ENCODE results near the gene TXNL1. TPM values are rescaled to one million over a fixed set of nuclear protein-coding genes. Genes with fewer than 3 reads are reported as not detected.

The TXNL1 gene
- total and polyA plus RNA-seq, 2 experiments from 2014 or later: 51.0 to 77.4 TPM

DNA sequence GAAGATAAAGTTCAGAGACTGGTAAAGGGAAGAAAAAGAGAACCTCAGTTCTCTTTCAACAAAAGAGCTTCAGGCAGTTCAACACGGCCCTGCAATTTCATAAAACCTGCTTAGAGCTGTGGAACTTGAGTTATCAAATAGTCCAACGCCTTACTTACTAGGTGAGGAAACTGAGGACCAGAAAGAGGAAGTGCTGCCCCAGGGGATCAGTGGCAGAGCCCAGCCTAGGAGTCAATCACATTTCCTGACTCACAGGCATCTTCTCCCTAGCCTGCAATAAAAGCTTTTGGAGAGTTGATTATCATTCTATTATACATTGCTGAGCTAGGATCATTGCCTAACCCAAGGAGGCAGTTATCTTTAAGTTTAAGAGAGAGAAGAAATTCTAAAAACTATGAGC is 77.4 kb downstream of the TXNL1 start:
- Histone ChIP-seq H3K27me3 (no peaks in the 10 kb centered on the region), H3K36me3 (no peaks in the 10 kb centered on the region), H3K4me3 (no peak overlapping the region), H3K27ac (no peak overlapping the region), H3K4me1 (ENCODE audit: low read depth) (peaks cover 9% of the 10 kb centered on the region), H3K9me3 (ENCODE audit: low read depth) (no peaks in the 10 kb centered on the region)
- TF ChIP-seq, protein P1, sequence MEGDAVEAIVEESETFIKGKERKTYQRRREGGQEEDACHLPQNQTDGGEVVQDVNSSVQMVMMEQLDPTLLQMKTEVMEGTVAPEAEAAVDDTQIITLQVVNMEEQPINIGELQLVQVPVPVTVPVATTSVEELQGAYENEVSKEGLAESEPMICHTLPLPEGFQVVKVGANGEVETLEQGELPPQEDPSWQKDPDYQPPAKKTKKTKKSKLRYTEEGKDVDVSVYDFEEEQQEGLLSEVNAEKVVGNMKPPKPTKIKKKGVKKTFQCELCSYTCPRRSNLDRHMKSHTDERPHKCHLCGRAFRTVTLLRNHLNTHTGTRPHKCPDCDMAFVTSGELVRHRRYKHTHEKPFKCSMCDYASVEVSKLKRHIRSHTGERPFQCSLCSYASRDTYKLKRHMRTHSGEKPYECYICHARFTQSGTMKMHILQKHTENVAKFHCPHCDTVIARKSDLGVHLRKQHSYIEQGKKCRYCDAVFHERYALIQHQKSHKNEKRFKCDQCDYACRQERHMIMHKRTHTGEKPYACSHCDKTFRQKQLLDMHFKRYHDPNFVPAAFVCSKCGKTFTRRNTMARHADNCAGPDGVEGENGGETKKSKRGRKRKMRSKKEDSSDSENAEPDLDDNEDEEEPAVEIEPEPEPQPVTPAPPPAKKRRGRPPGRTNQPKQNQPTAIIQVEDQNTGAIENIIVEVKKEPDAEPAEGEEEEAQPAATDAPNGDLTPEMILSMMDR (IDR thresholded peaks at IDR 0.05; ENCODE audit: low read depth, low read length): no peak
- DNase-seq (ENCODE audit: low read depth in 1 of 2, low spot score in 1 of 2): no peak

DNA sequence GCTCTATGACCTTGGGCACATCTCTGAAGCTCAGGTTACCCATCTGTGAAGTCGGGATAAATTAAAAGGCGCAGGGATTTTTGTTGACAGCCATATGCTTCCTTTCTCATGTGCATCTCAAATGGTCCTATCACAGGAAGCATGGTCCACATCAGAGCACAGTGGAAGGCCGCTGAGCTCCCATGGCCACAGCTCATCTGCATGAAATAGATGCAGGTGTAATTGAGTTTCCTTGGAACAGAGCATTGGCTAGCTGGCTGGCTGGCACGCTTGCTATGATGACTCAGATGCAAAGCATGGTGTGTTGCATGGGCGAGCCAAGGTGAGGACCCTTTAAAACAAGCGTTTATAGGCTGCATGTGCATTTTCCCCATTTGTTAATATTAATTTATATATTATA is 79.3 kb downstream of the TXNL1 start:
- Histone ChIP-seq H3K4me3 (no peak overlapping the region), H3K27ac (no peak overlapping the region), H3K27me3 (no peaks in the 10 kb centered on the region), H3K36me3 (no peaks in the 10 kb centered on the region), H3K4me1 (ENCODE audit: low read depth) (peaks cover 9% of the 10 kb centered on the region), H3K9me3 (ENCODE audit: low read depth) (no peaks in the 10 kb centered on the region)
- no peak for DNase-seq (ENCODE audit: low read depth in 1 of 2, low spot score in 1 of 2)
- TF ChIP-seq, protein P1 (IDR thresholded peaks at IDR 0.05; ENCODE audit: low read depth, low read length): no peak

DNA sequence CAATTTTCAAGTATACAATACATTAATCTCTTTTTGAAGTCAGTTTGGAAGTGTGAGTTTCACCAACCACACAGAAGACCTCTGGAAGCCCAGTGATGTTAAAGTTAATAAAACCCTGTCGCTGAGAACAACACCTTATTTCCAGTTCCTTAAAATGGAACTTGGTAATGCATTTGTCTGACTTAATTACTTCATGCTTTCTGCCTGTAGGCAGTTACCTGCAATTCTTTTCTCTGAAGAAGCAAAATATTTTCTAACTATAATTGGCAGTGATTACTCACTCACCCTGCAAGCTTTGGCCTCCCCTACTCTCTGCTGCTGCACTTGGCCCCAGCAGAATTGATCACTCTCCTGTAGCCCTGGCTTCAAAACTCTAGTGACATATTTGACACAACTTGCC is 81.5 kb downstream of the TXNL1 start:
- Histone ChIP-seq H3K27ac (no peak overlapping the region), H3K9me3 (ENCODE audit: low read depth) (no peaks in the 10 kb centered on the region), H3K27me3 (no peaks in the 10 kb centered on the region), H3K4me1 (ENCODE audit: low read depth) (peaks cover 9% of the 10 kb centered on the region), H3K36me3 (no peaks in the 10 kb centered on the region), H3K4me3 (no peak overlapping the region)
- DNase-seq (ENCODE audit: low read depth in 1 of 2, low spot score in 1 of 2): no peak
- TF ChIP-seq, protein P1 (IDR thresholded peaks at IDR 0.05; ENCODE audit: low read depth, low read length): no peak

DNA sequence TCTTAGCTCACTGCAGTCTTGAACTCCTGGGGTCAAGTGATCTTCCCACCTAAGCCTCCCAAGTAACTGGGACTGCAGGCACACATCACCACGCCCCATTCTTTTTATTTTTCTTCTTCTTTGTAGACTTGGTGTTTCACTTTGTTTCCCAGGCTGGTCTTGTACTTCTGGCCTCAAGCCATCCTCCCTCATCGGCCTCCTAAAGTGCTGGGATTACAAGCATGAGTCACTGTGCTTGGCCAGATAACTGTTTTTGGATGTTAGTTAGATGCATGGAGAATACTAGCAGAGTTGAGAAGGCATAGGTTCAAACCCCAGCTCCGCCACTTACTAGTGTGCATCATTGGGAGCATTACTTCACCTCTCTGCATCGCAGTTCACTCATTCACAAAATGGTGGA is 88.3 kb downstream of the TXNL1 start:
- no peaks in the 10 kb centered on the region for H3K4me1 ChIP-seq (ENCODE audit: low read depth)
- TF ChIP-seq, protein P1 (IDR thresholded peaks at IDR 0.05; ENCODE audit: low read depth, low read length): no peak
- H3K4me3 ChIP-seq: no peak overlapping the region
- H3K36me3 ChIP-seq: no peaks in the 10 kb centered on the region
- no peak overlapping the region for H3K27ac ChIP-seq
- no peaks in the 10 kb centered on the region for H3K27me3 ChIP-seq
- peak in 1 of 2 donors; percentile 45 for DNase-seq (ENCODE audit: low read depth in 1 of 2, low spot score in 1 of 2)
- no peaks in the 10 kb centered on the region for H3K9me3 ChIP-seq (ENCODE audit: low read depth)

Other genes with a start within 250 kb of the TXNL1 start
- gene WDR7, start 12.8 kb upstream of the TXNL1 start, total RNA-seq: 9.2 and 9.8 TPM in 2 replicates
- gene WDR7, start 12.8 kb upstream of the TXNL1 start, polyA plus RNA-seq: 6.9 and 15.0 TPM in 2 replicates